Measurements from ENCODE around the gene PHLDB3. TPM values are rescaled to one million over a fixed set of nuclear protein-coding genes. Genes with fewer than 3 reads are reported as not detected.
A peak's percentile ranks its signal among the peaks of the same experiment; 100 is the strongest.

Gene PHLDB3
- total and polyA plus RNA-seq, 2 of the 13 experiments (the other 11 are each of a cell fraction or from before 2014, with no cell fraction given): 11.3 to 14.5 TPM

DNA sequence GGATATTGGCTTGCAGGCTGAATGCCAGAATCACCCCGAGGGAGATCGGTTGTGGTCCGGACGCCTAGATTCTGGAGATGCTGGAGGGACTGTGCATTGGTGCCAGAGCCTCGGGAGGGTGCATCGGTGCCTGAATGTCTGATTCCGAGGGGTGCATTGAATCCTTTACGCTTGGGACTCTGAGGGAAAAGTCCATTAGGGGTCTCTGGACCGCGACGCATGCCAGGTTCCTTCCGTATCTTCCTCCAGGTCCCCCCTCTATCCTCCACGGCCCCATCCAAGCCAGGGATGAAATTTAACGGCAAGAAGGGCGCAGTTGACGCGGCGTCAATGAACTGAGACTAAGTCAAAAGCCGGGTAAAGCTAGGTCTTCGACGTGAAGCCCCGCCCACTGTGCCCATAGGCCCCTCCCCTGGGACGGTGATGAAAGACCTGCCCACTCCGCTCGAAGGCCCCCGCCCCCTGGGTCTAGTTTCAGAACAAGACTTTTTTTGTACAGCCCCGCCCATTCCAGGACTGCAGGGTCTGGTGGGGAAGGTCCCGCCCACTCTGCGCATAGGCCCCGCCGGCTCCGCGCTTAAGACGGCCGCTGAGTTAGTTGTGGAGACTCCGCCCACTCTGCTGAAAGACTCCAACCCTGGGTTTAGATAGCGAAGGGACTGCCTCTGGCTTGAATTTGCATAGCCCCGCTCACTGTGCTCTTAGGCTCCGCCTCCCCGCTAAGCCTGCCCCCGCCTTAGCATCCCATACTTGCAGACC, 29.2 kb upstream of the PHLDB3 start (continued):
- TF ChIP-seq ZNF281 (CRISPR knock-in tag; IDR thresholded peaks at IDR 0.05; ENCODE audit: borderline replicate concordance): no peak

DNA sequence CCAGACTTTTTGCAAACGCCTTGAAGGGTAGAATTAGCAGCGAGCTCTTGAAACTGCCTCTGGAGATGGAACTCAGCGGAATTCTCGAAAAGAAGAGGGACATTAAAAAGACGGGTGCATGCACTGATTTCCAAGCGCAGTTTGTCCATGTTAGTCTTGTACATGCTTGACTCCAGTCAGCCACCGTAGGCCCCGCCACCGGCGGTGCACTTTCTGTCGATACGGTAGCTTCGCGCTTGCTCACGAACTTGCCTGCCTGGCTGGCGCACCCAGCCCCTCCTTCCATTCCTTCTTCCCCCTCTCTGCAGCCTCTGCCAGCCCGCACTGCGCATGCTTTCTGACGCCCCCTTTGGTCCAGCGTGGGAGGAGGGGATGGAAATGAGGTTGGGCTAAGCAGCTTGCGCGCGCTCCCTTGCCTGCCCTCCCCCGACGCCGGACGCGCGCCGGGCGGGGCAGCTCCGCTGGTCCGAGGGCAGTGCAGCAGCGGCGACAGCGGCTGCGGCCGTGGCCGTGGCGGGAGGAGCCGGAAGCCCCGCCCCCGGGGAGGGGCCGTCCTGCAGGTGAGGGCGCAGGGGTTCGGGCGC, 28.5 kb upstream of the PHLDB3 start, which contains the start of gene ZNF575:
ZNF575 (plus strand) TSS at position 227 of the 584 bp plus-strand sequence. CDS start 1,235 bp downstream, outside the sequence.
- Histone ChIP-seq H3K4me1 (ENCODE audit: insufficient read depth, low read length) (peaks cover 6% of the 10 kb centered on the region; the same call in 1 of the 2 replicates), H3K27ac (ENCODE audit: extremely low read length, insufficient read depth, low read length) (peak within 1 kb of the TSS; percentile 35), H3K9me3 (ENCODE audit: low read length) (no peaks in the 10 kb centered on the region), H3K27me3 (ENCODE audit: control insufficient read depth in 1 of 2, insufficient read depth in 2 of 2, low read length in 2 of 2) (no peaks in the 10 kb centered on the region), H3K4me3 (replicated peaks in 1 of 3; ENCODE audit: insufficient read depth in 1 of 3, low read depth in 2 of 3, low read length in 3 of 3) (peak within 1 kb of the TSS; percentile 12 to 62 (median 35); a peak in 4 of 6 replicates), H2AFZ (ENCODE audit: low read length) (no peak within 1 kb of the TSS), H4K20me1 (ENCODE audit: insufficient read depth, low read length) (no peaks in the 10 kb centered on the region), H3K4me2 (ENCODE audit: low read depth, low read length) (peak within 1 kb of the TSS; percentile 72), H3K9ac (ENCODE audit: insufficient read depth, low read depth, low read length) (peak within 1 kb of the TSS; percentile 46; the same call in 1 of the 2 replicates), H3K36me3 (replicated peaks in 1 of 2; ENCODE audit: control insufficient read depth in 1 of 2, insufficient read depth in 2 of 2, low read length in 2 of 2) (no peaks in the 10 kb centered on the region), H3K79me2 (ENCODE audit: insufficient read depth, low read length) (no peaks in the 10 kb centered on the region)
- intact Hi-C loops (cut with micrococcal nuclease; ENCODE audit: unreplicated experiment): no loop called here
- CTCF ChIA-PET (ENCODE audit: low intra/inter-chr PET ratio, low total read pairs): no interaction called here
- POLR2A ChIA-PET: interaction anchor here (1.0 to 1.1 kb wide), 2 partner anchors 63 to 64 kb away, joined by 3 to 6 read pairs; partner anchors contain the start of genes IRGQ and ZNF576
- in situ Hi-C loops (cut with HindIII; ENCODE audit: extremely low pct_ligation_motif_present, low pct_unique_long_range_greater_than_20kb): no loop called here
- BruUV-seq (replicated peaks): no TSS peak
- DNase-seq (ENCODE audit: low spot score) (peak; percentile 61), FAIRE-seq (no peak), ATAC-seq (peak; percentile 75)
- WGBS (ENCODE audit: low lambda C conversion rate): 68% methylated on average over 36 of the region's 47 CpGs
- TF ChIP-seq TP53 (CRISPR knock-in tag; conservative IDR thresholded peaks at IDR 0.05): no peak
- TF ChIP-seq MTA3 (CRISPR knock-in tag; IDR thresholded peaks at IDR 0.05): no peak
- no peak for TF ChIP-seq ZNF251 (CRISPR knock-in tag; IDR thresholded peaks at IDR 0.05)
- no peak for TF ChIP-seq HNF4A (CRISPR knock-in tag; IDR thresholded peaks at IDR 0.05)
- no peak for TF ChIP-seq ATM (IDR thresholded peaks at IDR 0.05; ENCODE audit: borderline replicate concordance)
- 0 out of 2 replicates have a peak, but pooled peaks have one; percentile 37 for TF ChIP-seq SPEN (CRISPR knock-in tag; IDR thresholded peaks at IDR 0.05; ENCODE audit: low read depth)
- TF ChIP-seq TBX3 (IDR thresholded peaks at IDR 0.05; ENCODE audit: borderline replicate concordance): no peak
- TF ChIP-seq, protein P1, sequence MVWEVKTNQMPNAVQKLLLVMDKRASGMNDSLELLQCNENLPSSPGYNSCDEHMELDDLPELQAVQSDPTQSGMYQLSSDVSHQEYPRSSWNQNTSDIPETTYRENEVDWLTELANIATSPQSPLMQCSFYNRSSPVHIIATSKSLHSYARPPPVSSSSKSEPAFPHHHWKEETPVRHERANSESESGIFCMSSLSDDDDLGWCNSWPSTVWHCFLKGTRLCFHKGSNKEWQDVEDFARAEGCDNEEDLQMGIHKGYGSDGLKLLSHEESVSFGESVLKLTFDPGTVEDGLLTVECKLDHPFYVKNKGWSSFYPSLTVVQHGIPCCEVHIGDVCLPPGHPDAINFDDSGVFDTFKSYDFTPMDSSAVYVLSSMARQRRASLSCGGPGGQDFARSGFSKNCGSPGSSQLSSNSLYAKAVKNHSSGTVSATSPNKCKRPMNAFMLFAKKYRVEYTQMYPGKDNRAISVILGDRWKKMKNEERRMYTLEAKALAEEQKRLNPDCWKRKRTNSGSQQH (CRISPR knock-in tag; IDR thresholded peaks at IDR 0.05; ENCODE audit: low read depth): no peak
- TF ChIP-seq FOXK2 (IDR thresholded peaks at IDR 0.05): no peak
- TF ChIP-seq SMARCC2 (IDR thresholded peaks at IDR 0.05): no peak
- no peak for TF ChIP-seq ZSCAN29 (CRISPR knock-in tag; conservative IDR thresholded peaks at IDR 0.05)
- no peak for TF ChIP-seq ZNF839 (CRISPR knock-in tag; IDR thresholded peaks at IDR 0.05; ENCODE audit: borderline replicate concordance)
- TF ChIP-seq, protein P2, sequence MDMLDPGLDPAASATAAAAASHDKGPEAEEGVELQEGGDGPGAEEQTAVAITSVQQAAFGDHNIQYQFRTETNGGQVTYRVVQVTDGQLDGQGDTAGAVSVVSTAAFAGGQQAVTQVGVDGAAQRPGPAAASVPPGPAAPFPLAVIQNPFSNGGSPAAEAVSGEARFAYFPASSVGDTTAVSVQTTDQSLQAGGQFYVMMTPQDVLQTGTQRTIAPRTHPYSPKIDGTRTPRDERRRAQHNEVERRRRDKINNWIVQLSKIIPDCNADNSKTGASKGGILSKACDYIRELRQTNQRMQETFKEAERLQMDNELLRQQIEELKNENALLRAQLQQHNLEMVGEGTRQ (IDR thresholded peaks at IDR 0.05; ENCODE audit: low read depth, low read length): no peak
- TF ChIP-seq, protein P2 (CRISPR knock-in tag; IDR thresholded peaks at IDR 0.05; ENCODE audit: borderline replicate concordance): no peak
- TF ChIP-seq NFE2 (CRISPR knock-in tag; IDR thresholded peaks at IDR 0.05): no peak
- no peak for TF ChIP-seq SAP130 (CRISPR knock-in tag; IDR thresholded peaks at IDR 0.05; ENCODE audit: low read depth)
